ENCODE measurements around the gene GABRA4.

Gene GABRA4

GRCh38 chr4:46889410-46889809, 104.0 kb downstream of the GABRA4 start:
- DNase-seq (ENCODE audit: low read depth in 1 of 2, low spot score in 1 of 2), result no peak
- in situ Hi-C loops (cut with HindIII; ENCODE audit: low pct_unique_long_range_greater_than_20kb, low sequenced_read_pairs), result no loop called here
- TF ChIP-seq JUND (IDR thresholded peaks at IDR 0.05; ENCODE audit: low read depth), result no peak

DNA sequence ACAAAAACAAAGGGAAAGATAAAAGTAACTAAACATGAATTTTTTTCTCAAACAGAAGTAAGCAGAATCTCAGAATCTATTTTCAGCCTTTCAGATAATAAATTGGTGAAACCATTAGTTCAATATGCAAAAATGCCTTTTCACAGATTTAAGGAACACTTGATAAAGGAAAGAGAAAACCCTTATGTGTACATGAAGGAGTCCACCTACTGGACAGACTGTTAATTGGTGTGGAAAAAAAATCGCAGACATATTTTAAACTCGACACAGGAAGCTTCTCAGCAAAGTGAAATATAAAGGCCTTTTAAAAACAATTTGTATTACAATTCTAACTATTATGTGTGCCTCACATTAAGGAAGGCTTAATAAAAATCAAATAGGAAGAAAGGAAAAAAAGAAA, 106.7 kb downstream of the GABRA4 start:
- DNase-seq (ENCODE audit: low read depth in 1 of 2, low spot score in 1 of 2), result peak in 1 of 2 experiments; percentile 41
- in situ Hi-C loops (cut with HindIII; ENCODE audit: low pct_unique_long_range_greater_than_20kb, low sequenced_read_pairs), result no loop called here
- TF ChIP-seq JUND (IDR thresholded peaks at IDR 0.05; ENCODE audit: low read depth), result no peak

- no peak for TF ChIP-seq JUND (IDR thresholded peaks at IDR 0.05; ENCODE audit: low read depth)
- in situ Hi-C loops (cut with HindIII; ENCODE audit: low pct_unique_long_range_greater_than_20kb, low sequenced_read_pairs), result no loop called here
- peak in 1 of 2 experiments; percentile 22 for DNase-seq (ENCODE audit: low read depth in 1 of 2, low spot score in 1 of 2)
These were observed 114.7 kb downstream of the GABRA4 start for GRCh38 chr4:46878641-46879040.

- no peak for DNase-seq (ENCODE audit: low read depth in 1 of 2, low spot score in 1 of 2)
- in situ Hi-C loops (cut with HindIII; ENCODE audit: low pct_unique_long_range_greater_than_20kb, low sequenced_read_pairs), result no loop called here
- TF ChIP-seq JUND (IDR thresholded peaks at IDR 0.05; ENCODE audit: low read depth), result no peak
These were observed 118.6 kb downstream of the GABRA4 start for GRCh38 chr4:46874811-46875210.

DNA sequence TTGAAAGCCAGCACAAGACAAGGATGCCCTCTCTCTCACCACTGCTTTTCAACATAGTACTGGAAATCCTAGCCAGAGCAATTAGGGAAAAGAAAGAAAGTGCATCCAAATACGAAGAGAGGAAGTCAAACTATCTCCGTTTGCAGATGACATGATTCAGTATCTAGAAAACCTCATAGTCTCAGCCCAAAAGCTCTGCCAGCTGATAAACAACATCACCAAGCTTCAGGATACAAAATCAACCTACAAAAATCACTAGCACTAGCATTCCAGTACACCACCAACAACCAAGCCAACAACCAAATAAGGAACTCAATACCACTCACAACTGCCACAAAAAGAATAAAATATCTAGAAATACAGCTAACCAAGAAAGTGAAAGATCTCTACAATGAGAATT, 123.0 kb downstream of the GABRA4 start:
- TF ChIP-seq JUND (IDR thresholded peaks at IDR 0.05; ENCODE audit: low read depth), result no peak
- no peak for DNase-seq (ENCODE audit: low read depth in 1 of 2, low spot score in 1 of 2)
- in situ Hi-C loops (cut with HindIII; ENCODE audit: low pct_unique_long_range_greater_than_20kb, low sequenced_read_pairs), result no loop called here
